HG03378 (cell line): ENCODE data around the gene SCN1B.
"Not testable (repeated sequence)": the region's sequence is repeated elsewhere in the genome, so short reads cannot be mapped to it uniquely, and the experiment has no call there.

ENCODE experiments used
- ATAC-seq: cut with Tn5 transposase; IDR thresholded peaks from one replicate; pipeline ENCODE4 v1.9.1; 2021; ENCODE audit warnings: mild to moderate bottlenecking, moderate library complexity; ENCODE audit not compliant: unreplicated experiment

The SCN1B gene

DNA sequence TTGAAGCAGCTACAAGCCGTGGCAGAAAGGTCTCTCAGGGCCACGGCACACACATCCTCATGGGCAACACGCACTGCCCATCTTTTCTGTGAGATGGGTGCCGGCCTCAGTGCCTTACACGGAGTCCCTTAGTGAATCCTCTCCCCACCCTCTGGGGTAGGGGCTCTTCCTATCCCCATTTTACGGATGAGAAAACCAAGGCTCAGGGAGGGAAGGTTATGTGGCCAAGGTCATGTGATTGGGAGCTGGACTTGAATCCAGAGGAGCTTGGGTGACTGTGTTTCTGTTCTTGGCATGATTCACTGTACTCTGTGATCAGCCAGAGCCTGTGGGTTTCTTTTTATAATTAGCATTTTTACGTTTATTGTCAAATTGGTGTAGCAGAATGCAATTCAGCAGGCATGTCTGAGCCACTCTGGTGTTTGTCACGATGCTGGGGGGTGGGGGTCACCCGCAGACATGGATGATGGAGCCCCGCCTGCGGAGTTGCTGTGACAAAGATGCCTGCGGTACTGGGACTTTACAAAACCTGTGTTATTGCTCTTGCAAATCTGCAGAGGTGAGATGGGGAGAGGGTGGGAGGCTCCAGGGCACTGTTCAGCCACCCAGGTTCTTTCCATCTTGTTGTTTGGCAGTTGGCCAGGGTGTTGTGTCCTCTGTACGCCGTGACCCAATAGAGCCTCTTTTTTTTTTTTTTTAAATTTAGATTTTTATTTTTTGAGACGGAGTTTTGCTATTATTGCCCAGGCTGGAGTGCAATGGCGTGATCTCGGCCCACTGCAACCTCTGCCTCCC is 4.5 kb downstream of the SCN1B start:
- no peak for ATAC-seq

GRCh38 chr19:35037716-35038622 is 7.7 kb downstream of the SCN1B start:
- peak; percentile 46 for ATAC-seq

- no peak for ATAC-seq
Observed at GRCh38 chr19:35038623-35039512, 8.6 kb downstream of the SCN1B start.

- no peak for ATAC-seq
Observed at GRCh38 chr19:35039881-35040825, 9.9 kb downstream of the SCN1B start.

- no peak for ATAC-seq
Observed at GRCh38 chr19:35040826-35041547, 10.7 kb downstream of the SCN1B start.

DNA sequence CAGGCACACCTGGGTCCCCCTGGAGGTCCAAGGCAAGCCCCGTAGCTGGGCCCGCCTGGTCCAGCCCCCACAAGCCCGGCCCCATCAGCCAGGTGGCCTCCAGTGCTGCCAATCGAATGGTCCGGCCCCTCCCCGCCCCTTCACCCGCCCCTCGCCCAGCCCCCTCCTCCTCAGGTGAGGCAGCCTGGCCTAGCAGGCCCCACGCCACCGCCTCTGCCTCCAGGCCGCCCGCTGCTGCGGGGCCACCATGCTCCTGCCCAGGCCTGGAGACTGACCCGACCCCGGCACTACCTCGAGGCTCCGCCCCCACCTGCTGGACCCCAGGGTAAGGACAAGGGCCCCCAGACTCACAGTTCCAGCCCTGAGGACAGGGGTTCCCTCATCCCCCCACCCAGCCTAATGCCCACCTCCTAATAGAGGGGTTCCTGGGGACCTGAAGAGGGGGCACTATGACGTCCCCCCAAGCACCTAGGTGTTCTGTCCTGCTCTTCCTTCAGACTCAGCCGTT is 11.3 kb downstream of the SCN1B start, which contains the start of gene HPN:
Gene HPN (plus strand): TSS at position 174 of the 508 bp plus-strand sequence. CDS start 786 bp downstream, outside the sequence.
- ATAC-seq: no peak

DNA sequence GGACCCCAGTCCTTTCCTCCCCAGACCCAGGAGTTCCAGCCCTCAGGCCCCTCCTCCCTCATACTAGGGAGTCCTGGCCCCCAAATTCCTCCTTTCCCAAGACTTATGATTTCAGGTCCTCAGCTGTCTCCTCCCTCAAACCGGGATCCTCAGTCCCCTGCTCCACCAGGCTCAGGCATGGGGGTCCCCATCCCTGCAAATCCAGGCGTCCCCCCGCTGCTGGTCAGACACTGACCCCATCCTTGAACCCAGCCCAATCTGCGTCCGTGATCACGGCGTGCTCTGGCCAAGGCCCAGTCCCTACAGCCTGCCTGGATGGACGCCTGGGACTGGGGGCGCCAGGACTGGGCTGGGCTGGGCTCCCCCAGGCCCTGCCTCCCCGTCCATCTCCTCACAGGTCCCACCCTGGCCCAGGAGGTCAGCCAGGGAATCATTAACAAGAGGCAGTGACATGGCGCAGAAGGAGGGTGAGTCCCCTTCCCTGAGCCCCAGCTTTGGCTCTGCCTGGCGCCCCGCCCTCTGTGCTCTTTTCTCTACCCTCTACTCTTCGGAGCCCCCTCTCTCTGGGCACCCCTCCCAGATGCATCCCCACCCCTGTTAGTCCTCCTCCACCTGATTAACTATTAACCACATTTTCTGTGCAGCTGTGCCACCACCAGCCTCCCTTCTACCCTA is 11.9 kb downstream of the SCN1B start:
- no peak for ATAC-seq

DNA sequence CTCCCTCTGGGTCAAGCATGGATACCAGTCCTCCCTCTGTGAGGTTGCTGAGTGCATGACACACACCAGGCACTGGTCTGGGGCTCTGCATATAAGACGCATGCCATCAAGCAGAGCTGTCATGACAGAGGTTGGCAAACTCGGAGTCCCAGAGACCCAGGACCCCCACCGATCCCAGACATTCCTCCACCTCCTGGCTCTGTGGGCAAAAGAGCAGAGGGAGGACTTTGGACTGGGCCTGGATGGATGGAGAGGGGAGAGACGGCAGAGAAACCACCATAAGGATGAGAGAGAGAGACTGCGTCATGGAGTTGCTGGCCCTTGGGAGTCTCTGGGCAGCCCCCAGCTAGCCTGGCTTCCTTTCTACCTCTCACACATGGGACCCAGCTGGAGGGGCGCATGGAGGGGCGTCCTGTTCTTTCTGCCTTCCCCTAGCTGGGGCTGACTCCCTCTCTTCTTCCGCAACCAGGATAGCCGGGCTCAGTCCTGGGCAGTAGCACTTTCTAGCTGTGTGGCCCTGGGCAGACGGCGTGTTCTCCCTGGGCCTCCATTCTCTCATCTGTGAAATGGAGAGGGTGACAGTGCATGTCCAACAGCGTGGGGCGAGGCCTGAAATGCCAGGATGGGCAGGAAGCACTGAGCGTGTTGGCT is 12.8 kb downstream of the SCN1B start:
- no peak for ATAC-seq

DNA sequence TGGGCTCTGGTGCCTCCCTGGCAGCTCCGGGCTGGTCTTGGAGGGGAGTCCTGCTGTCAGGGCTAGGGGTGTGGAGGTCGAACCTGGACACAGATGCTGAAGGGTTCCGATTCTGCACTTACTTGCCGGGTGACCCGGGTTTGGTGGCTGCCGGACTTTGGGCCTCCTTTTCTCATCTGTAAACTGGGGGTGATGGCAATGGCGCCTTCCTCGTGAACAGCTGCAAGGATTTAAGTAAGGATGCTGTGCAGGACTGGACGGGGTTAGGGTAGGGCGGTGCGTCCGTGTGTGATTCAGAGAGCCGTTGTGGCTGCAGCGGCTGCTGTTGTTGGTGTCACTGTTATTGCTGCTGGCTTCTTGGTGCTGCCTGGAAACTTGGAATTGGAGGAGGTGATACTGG is 13.6 kb downstream of the SCN1B start:
- ATAC-seq: no peak

DNA sequence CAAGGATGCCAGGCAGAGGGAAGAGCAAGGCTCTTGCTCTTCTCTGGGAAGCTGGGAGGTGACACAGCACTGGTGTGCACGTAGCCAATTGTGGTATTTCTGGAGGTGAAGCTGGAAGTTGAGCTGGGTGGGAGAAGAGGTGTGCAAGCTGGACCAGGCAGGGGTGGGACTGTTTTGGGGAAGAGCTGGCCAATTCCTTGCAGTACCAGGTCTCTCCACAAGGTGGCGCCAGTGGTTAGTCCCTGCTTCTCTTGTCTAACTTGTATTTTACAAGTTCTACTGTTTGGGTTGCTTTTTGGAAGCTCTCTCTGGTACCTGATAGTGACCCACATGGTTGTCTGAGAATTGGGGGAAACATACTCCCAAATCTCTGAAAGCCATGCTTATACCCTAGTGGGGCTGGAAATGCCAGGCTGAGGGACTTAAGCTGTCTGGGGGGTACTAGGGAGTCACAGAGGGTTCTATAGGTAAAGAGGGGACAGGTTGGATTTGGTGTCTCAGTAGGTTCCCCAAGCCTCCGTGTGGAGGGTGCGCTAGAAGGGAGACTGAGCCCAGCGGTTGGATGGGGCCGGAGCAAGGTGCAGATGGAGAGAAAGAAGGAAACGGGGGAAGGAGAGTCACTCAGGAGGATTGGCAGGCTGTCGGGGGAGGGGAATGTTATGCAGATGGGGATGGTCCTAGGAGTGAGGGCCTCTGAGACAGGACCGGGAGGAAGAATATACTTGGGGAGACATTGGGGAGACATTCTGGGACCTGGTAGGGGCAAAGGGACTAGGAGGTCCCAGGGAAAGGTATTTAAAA is 14.2 kb downstream of the SCN1B start:
- ATAC-seq: no peak

- peak; percentile 59 for ATAC-seq
Observed at GRCh38 chr19:35045667-35046300, 15.5 kb downstream of the SCN1B start.

DNA sequence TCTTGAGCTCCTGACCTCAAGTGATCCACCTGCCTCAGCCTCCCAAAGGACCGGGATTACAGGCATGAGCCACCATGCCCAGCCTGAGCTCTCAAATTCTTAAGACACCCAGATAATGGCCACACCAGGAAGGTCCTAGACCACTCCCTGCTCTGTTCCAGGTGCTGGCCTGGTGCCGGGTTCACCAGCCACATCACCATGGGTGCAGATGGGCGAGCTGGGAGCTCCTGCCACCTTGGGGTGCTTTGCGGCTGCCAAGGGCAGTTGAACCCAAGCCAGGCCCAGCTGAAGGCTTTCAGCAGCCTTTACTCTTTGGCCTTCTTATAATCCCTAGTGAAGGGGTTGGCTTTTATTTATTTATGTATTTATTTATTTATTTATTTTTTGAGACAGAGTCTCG is 16.2 kb downstream of the SCN1B start:
- ATAC-seq: no peak

- no peak for ATAC-seq
Observed at GRCh38 chr19:35048911-35049411, 18.7 kb downstream of the SCN1B start.

- no peak for ATAC-seq
Observed at GRCh38 chr19:35049456-35049855, 19.2 kb downstream of the SCN1B start.

GRCh38 chr19:35050662-35051061 is 20.4 kb downstream of the SCN1B start:
- ATAC-seq: not testable (repeated sequence)

DNA sequence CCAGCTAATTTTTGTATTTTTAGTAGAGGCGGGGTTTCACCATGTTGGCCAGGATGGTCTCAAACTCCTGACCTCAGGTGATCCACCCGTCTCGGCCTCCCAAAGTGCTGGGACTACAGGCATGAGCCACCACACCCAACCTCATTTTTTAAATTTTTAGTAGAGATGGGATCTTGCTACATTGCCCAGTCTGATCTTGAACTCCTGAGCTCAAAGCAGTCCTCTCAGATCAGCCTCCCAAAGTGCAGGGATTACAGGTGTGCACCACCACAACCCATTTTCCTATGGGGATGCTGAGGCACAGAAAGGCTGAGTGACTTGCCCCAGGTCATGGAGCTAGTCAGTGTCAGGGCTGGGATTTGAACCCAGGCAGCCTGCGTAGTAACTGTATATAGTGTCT is 21.0 kb downstream of the SCN1B start:
- ATAC-seq: not testable (repeated sequence)
